IPS DF 6.9 (cell line): Measurements from ENCODE around the gene ZSWIM5.
"Not testable (repeated sequence)": the region's sequence is repeated elsewhere in the genome, so short reads cannot be mapped to it uniquely, and the experiment has no call there.

Experiments used
- DNase-seq: peaks from one replicate; pipeline ENCODE4 v3.0.0-alpha.2; 2013; ENCODE audit warnings: low read depth, low spot score
- H3K27ac ChIP-seq: one replicate; pipeline ENCODE4 v1.5.1; 2013; ENCODE audit warnings: low read length, control low read depth
- H3K27me3 ChIP-seq: 2 replicates; pipeline ENCODE4 v1.6.1; 2013; ENCODE audit warnings: mild to moderate bottlenecking, low read length; ENCODE audit not compliant: control insufficient read depth, insufficient read depth
- H3K36me3 ChIP-seq: 2 replicates; pipeline ENCODE4 v1.6.1; 2013; ENCODE audit warnings: low read length; ENCODE audit not compliant: control insufficient read depth, insufficient read depth
- H3K4me1 ChIP-seq: 2 replicates; pipeline ENCODE4 v1.6.1; 2013; ENCODE audit warnings: low read length; ENCODE audit not compliant: control insufficient read depth, insufficient read depth
- H3K4me3 ChIP-seq: 2 replicates; pipeline ENCODE4 v1.5.1; 2013; ENCODE audit warnings: mild to moderate bottlenecking, low read length
- H3K9me3 ChIP-seq: 2 replicates; pipeline ENCODE4 v1.6.1; 2013; ENCODE audit warnings: low read length, inconsistent platforms; ENCODE audit not compliant: control insufficient read depth, insufficient read depth
- whole genome bisulfite sequencing: extraction: QIAGEN DNeasy Blood & Tissue Kit; methylation state at CpG from one replicate; pipeline ENCODE4 v1.1.7; 2013; ENCODE audit warnings: mixed read lengths, missing lambda C conversion rate; ENCODE audit not compliant: insufficient read length, insufficient coverage; 5-methylcytosine and 5-hydroxymethylcytosine counted together

The ZSWIM5 gene

GRCh38 chr1:44995467-44996238 lies 210.8 kb downstream of the ZSWIM5 start:
- H3K27ac ChIP-seq = no peak overlapping the region
- no peaks in the 10 kb centered on the region for H3K36me3 ChIP-seq
- no peaks in the 10 kb centered on the region for H3K9me3 ChIP-seq
- no peak overlapping the region for H3K4me3 ChIP-seq
- DNase-seq = no peak
- no CpG with 5 or more reads among the region's 7 CpGs for WGBS
- no peaks in the 10 kb centered on the region for H3K4me1 ChIP-seq
- no peaks in the 10 kb centered on the region for H3K27me3 ChIP-seq

DNA sequence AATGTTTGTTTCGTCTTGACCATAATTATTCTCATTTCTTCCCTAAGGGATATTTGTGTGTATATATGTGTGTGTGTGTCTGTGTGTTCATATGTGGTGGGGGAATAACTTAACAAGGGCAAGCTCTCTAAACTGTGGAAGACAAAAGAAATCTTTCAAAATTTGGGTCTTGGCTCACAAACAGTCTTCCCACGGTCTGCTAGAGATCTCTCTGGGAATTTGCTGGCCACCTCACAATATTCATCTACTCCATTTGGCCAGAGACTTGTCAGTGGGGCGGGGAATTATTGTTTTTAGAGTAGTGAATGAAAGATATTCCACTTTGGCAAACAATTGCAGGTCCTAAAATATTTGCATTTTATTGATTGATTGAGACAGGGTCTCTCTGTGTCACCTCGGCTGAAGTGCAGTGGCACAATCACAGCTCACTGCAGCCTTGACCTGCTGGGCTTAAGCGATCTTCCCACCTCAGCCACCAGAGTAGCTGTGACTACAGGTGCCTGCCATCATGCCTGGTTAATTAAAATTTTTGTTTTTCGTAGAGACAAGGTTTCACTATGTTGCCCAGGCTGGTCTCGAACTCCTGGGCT lies 212.0 kb downstream of the ZSWIM5 start:
- Histone ChIP-seq H3K9me3 (no peaks in the 10 kb centered on the region), H3K36me3 (no peaks in the 10 kb centered on the region), H3K4me3 (no peak overlapping the region), H3K27me3 (no peaks in the 10 kb centered on the region), H3K4me1 (no peaks in the 10 kb centered on the region), H3K27ac (no peak overlapping the region)
- DNase-seq = no peak
- no CpG with 5 or more reads among the region's 7 CpGs for WGBS

DNA sequence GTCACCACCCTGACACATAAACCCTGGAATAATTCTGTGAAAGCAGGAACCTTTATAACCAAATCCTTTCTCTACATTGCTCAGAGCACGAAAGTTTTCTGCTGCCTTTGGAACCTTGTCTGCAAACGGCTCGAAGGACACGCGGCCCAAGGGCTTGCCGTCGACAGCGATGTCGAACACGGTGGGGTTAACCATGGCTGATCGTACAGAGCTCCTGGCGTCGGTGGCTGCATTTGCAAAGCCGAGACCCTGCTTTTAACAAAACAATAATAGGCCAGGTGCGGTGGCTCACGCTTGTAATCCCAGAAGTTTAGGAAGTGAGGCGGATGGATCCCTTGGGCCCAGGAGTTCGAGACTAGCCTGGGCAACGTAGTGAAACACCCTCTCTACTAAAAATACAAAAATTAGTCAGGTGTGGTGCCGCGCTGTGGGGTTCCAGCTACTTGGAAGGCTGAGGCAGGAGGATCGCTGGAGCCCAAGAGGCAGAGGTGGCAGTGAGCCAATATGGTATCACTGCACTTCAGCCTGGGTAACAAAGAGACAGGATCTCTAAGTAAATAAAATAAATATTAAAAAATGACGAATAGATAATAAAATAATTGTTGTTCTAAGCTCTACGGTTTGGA lies 217.8 kb downstream of the ZSWIM5 start:
- H3K36me3 ChIP-seq = no peaks in the 10 kb centered on the region
- H3K9me3 ChIP-seq = no peaks in the 10 kb centered on the region
- no peak overlapping the region for H3K4me3 ChIP-seq
- DNase-seq = no peak
- H3K27ac ChIP-seq = no peak overlapping the region
- WGBS = 100% methylated on average over 2 of the region's 24 CpGs
- no peaks in the 10 kb centered on the region for H3K27me3 ChIP-seq
- H3K4me1 ChIP-seq = no peaks in the 10 kb centered on the region

DNA sequence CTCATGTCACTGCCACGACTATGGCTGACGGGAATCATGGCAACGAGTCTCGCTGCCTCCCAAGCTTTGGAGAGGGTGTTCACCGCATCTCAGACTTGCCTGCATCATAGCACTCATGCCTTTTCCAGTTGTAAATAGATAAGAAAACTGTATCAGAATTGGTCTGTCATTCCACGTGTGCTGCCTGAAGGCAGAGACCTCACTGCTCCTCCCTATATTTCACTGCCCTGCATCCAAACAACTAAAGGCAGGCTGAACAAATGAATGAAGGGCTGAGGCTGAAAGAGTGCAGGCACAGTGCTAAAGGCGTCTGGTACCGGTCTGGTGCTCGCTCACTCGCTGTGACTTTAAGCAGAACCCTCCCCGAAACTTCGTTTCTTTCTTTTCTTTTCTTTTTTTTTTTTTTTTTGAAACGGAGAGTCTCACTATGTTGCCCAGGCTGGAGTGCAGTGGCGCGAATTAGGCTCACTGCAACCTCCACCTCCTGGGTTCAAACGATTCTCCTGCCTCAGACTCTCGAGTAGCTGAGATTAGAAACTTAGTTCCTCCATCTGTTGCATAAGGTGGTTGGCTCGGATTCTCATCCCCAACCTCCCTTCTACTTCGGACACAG lies 220.6 kb downstream of the ZSWIM5 start:
- Histone ChIP-seq H3K9me3 (no peaks in the 10 kb centered on the region), H3K4me3 (peak overlapping the region; percentile 68), H3K27ac (no peak overlapping the region), H3K27me3 (no peaks in the 10 kb centered on the region), H3K36me3 (no peaks in the 10 kb centered on the region), H3K4me1 (no peaks in the 10 kb centered on the region)
- no peak for DNase-seq
- no CpG with 5 or more reads among the region's 19 CpGs for WGBS

DNA sequence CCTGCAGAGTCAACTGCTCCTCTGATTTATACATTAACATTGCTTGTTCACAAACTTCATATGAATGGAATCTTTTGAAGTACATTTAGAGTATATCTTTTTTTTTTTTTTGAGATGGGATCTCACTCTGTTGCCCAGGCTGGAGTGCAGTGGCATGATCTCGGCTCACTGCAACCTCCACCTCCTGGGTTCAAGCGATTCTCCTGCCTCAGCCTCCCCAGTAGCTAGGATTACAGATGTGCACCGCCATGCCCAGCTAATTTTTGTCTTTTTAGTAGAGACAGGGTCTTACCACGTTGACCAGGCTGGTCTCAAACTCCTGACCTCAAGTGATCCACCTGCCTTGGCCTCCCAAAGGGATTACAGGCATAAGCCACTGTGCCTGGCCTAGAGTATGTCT lies 229.0 kb downstream of the ZSWIM5 start:
- not testable (repeated sequence) for H3K36me3 ChIP-seq

DNA sequence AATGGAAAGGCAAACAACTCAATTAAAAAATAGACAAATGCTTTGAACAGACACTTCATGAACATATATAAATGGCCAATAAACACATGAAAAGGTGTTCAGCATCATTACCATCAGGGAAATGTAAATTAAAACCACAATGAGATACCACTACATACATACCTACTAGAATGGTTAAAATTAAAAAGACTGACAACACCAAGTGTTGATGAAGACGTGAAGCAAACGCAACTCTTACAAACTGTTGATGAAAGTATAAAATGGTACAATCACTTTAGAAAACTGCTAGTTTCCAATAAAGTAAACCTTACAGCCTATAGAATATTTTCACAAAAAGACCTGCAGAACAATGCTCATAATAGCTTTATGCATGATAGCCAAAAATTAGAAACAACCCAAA lies 230.2 kb downstream of the ZSWIM5 start:
- no peaks in the 10 kb centered on the region for H3K27me3 ChIP-seq
- WGBS = no CpG with 5 or more reads among the region's 2 CpGs
- H3K4me3 ChIP-seq = no peak overlapping the region
- no peaks in the 10 kb centered on the region for H3K9me3 ChIP-seq
- H3K4me1 ChIP-seq = no peaks in the 10 kb centered on the region
- no peak overlapping the region for H3K27ac ChIP-seq
- DNase-seq = no peak
- H3K36me3 ChIP-seq = no peaks in the 10 kb centered on the region

More for the DNA sequence above, 229.0 kb downstream of the ZSWIM5 start:
- H3K27me3 ChIP-seq, H3K9me3 ChIP-seq, H3K27ac ChIP-seq, H3K4me3 ChIP-seq, DNase-seq, H3K4me1 ChIP-seq: not testable (repeated sequence)
- WGBS = no CpG with 5 or more reads among the region's 4 CpGs

GRCh38 chr1:44973645-44974044 lies 232.8 kb downstream of the ZSWIM5 start:
- H3K27ac ChIP-seq = no peak overlapping the region
- no CpG with 5 or more reads among the region's 1 CpG for WGBS
- no peaks in the 10 kb centered on the region for H3K36me3 ChIP-seq

DNA sequence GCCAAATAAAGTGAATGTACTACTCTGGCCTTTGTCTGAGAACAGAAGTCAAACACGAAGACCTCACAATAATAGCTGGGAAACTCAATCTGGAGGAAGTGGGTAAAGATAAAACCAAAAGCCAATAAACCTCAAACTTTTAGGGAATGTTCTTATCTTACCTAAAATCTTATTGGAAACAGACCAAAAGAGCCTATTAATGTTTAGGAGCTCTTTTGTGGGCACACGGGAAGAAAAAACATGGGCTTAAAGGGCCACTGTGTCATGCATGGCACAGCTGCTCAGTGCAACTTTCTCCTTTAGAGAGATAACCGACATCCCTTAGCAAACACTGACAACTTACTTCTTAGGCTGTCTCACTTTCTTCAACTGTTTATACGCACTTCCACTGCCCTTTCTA lies 236.1 kb downstream of the ZSWIM5 start:
- Histone ChIP-seq H3K9me3 (no peaks in the 10 kb centered on the region), H3K27ac (no peak overlapping the region), H3K4me3 (no peak overlapping the region), H3K36me3 (no peaks in the 10 kb centered on the region), H3K4me1 (no peaks in the 10 kb centered on the region), H3K27me3 (no peaks in the 10 kb centered on the region)
- WGBS = no CpG with 5 or more reads among the region's 4 CpGs
- DNase-seq = no peak

More at GRCh38 chr1:44973645-44974044, 232.8 kb downstream of the ZSWIM5 start:
- H3K4me1 ChIP-seq = no peaks in the 10 kb centered on the region
- no peaks in the 10 kb centered on the region for H3K27me3 ChIP-seq
- no peak for DNase-seq
- no peaks in the 10 kb centered on the region for H3K9me3 ChIP-seq
- no peak overlapping the region for H3K4me3 ChIP-seq
